ENCODE measurements around the gene BLTP1.

The BLTP1 gene

GRCh38 chr4:122170775-122171174 lies 18.6 kb downstream of the BLTP1 start:
- DNase-seq (ENCODE audit: extremely low read depth, low read depth), result no peak
- TF ChIP-seq, protein P1, sequence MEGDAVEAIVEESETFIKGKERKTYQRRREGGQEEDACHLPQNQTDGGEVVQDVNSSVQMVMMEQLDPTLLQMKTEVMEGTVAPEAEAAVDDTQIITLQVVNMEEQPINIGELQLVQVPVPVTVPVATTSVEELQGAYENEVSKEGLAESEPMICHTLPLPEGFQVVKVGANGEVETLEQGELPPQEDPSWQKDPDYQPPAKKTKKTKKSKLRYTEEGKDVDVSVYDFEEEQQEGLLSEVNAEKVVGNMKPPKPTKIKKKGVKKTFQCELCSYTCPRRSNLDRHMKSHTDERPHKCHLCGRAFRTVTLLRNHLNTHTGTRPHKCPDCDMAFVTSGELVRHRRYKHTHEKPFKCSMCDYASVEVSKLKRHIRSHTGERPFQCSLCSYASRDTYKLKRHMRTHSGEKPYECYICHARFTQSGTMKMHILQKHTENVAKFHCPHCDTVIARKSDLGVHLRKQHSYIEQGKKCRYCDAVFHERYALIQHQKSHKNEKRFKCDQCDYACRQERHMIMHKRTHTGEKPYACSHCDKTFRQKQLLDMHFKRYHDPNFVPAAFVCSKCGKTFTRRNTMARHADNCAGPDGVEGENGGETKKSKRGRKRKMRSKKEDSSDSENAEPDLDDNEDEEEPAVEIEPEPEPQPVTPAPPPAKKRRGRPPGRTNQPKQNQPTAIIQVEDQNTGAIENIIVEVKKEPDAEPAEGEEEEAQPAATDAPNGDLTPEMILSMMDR (IDR thresholded peaks at IDR 0.05; ENCODE audit: low read depth, low read length), result no peak

GRCh38 chr4:122171323-122171722 lies 19.2 kb downstream of the BLTP1 start:
- no peak for DNase-seq (ENCODE audit: extremely low read depth, low read depth)
- TF ChIP-seq, protein P1 (IDR thresholded peaks at IDR 0.05; ENCODE audit: low read depth, low read length), result no peak

DNA sequence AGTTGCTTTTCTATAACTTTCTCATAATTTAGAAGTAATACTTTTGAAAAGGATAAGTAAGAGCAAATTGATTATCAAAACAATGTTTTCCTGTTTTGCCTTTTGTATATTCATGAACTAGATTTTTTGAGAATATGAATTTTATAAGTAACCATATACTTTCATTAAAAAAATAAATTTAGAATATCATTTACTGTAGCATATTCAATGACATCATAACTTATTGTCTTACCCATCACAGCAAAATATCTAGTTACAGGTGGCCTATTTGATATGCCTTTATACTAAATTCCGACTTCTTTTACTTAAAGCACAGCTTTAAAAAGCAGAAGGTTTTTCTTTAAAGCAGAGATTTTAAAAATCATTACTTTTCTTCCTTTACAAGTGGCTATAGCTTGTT lies 20.1 kb downstream of the BLTP1 start:
- TF ChIP-seq, protein P1 (IDR thresholded peaks at IDR 0.05; ENCODE audit: low read depth, low read length), result no peak
- DNase-seq (ENCODE audit: extremely low read depth, low read depth), result no peak

GRCh38 chr4:122178961-122179360 lies 26.8 kb downstream of the BLTP1 start:
- DNase-seq (ENCODE audit: extremely low read depth, low read depth), result no peak
- TF ChIP-seq, protein P1 (IDR thresholded peaks at IDR 0.05; ENCODE audit: low read depth, low read length), result no peak

- TF ChIP-seq, protein P1 (IDR thresholded peaks at IDR 0.05; ENCODE audit: low read depth, low read length), result no peak
- no peak for DNase-seq (ENCODE audit: extremely low read depth, low read depth)
These were observed 43.6 kb downstream of the BLTP1 start for GRCh38 chr4:122195718-122196117.
